ENCODE measurements around the gene SLC17A1.

- TF ChIP-seq, protein P1, sequence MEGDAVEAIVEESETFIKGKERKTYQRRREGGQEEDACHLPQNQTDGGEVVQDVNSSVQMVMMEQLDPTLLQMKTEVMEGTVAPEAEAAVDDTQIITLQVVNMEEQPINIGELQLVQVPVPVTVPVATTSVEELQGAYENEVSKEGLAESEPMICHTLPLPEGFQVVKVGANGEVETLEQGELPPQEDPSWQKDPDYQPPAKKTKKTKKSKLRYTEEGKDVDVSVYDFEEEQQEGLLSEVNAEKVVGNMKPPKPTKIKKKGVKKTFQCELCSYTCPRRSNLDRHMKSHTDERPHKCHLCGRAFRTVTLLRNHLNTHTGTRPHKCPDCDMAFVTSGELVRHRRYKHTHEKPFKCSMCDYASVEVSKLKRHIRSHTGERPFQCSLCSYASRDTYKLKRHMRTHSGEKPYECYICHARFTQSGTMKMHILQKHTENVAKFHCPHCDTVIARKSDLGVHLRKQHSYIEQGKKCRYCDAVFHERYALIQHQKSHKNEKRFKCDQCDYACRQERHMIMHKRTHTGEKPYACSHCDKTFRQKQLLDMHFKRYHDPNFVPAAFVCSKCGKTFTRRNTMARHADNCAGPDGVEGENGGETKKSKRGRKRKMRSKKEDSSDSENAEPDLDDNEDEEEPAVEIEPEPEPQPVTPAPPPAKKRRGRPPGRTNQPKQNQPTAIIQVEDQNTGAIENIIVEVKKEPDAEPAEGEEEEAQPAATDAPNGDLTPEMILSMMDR (IDR thresholded peaks at IDR 0.05), result no peak
- TF ChIP-seq POLR2A (IDR thresholded peaks at IDR 0.05), result no peak
Observed at GRCh38 chr6:25750906-25751305, 80.9 kb downstream of the SLC17A1 start.

Data from uterus (tissue), 2 donors.